CD4-positive, CD25-positive, alpha-beta regulatory T cell (primary cell): ENCODE data around the gene MCM3. TPM values are rescaled to one million over a fixed set of nuclear protein-coding genes. Genes with fewer than 3 reads are reported as not detected.

Experiments used
- ATAC-seq, 2 donors: fragments of 150-1000 bp; cut with Tn5 transposase; one replicate each; pipeline ENCODE4 v1.10.0; 2021; ENCODE audit warnings: low read depth in 2 of 2, moderate number of reproducible peaks in 2 of 2, moderate library complexity in 1 of 2
- DNase-seq, 3 donors: peaks; one replicate each; pipeline versions ENCODE4 v3.0.0 to v3.0.0-alpha.2; 2012 to 2022; ENCODE audit warnings: mixed read lengths in 1 of 3
- H3K27ac ChIP-seq: one replicate; pipeline ENCODE4 v1.7.0; 2013; ENCODE audit warnings: mild to moderate bottlenecking, low read length; ENCODE audit not compliant: insufficient read depth, poor library complexity, severe bottlenecking
- H3K27me3 ChIP-seq: one replicate; pipeline ENCODE4 v1.7.0; 2013; ENCODE audit warnings: low read length; ENCODE audit not compliant: control insufficient read depth, insufficient read depth
- H3K36me3 ChIP-seq: one replicate; pipeline ENCODE4 v1.7.0; 2013; ENCODE audit warnings: mild to moderate bottlenecking, low read length, moderate library complexity; ENCODE audit not compliant: control insufficient read depth, insufficient read depth
- H3K4me1 ChIP-seq: 2 replicates; pipeline ENCODE4 v1.7.0; 2013; ENCODE audit warnings: mild to moderate bottlenecking, low read length; ENCODE audit not compliant: insufficient read depth, control insufficient read depth, poor library complexity, severe bottlenecking
- H3K4me3 ChIP-seq: one replicate; pipeline ENCODE4 v1.7.0; 2013; ENCODE audit warnings: low read depth, mild to moderate bottlenecking, low read length, moderate library complexity
- H3K9me3 ChIP-seq, 2 experiments: 1 replicate in 1 of 2; 2 replicates in 1 of 2; pipeline ENCODE4 v1.7.0; 2013; ENCODE audit warnings: low read length in 2 of 2, mild to moderate bottlenecking in 1 of 2, moderate library complexity in 1 of 2; ENCODE audit not compliant: control insufficient read depth in 2 of 2
- H3K27ac Mint-ChIP-seq, 3 donors: one replicate each; pipeline ENCODE4 v1.8.0; 2020 to 2022; ENCODE audit warnings: mild to moderate bottlenecking in 3 of 3, mixed read lengths in 3 of 3, moderate library complexity in 2 of 3
- H3K27me3 Mint-ChIP-seq: one replicate; pipeline ENCODE4 v1.8.0; 2022; ENCODE audit warnings: mild to moderate bottlenecking, mixed read lengths
- H3K36me3 Mint-ChIP-seq: one replicate; pipeline ENCODE4 v1.8.0; 2020; ENCODE audit warnings: mixed read lengths
- H3K4me1 Mint-ChIP-seq, 4 donors: one replicate each; pipeline ENCODE4 v1.8.0; 2020 to 2022; ENCODE audit warnings: mixed read lengths in 4 of 4, mild to moderate bottlenecking in 1 of 4
- H3K4me3 Mint-ChIP-seq, 4 donors: one replicate each; pipeline ENCODE4 v1.8.0; 2020 to 2022; ENCODE audit warnings: mild to moderate bottlenecking in 4 of 4, mixed read lengths in 4 of 4, moderate library complexity in 3 of 4
- H3K9me3 Mint-ChIP-seq, 7 donors: one replicate each; pipeline ENCODE4 v1.8.0; 2020 to 2022; ENCODE audit warnings: mixed read lengths in 7 of 7, mild to moderate bottlenecking in 3 of 7, moderate library complexity in 2 of 7
- polyA plus RNA-seq, 4 donors: library from polyadenylated mRNA; unstranded; fragments of 300-500 nt; fragmentation: Illumina TruSeq; gene quantifications; one replicate each; pipeline ENCODE4 v1.2.3, GENCODE V29; 2021
- total RNA-seq: library from RNA; stranded (reverse); gene quantifications from one replicate; pipeline ENCODE4 v1.2.3, GENCODE V29; 2022

Gene MCM3
- total and polyA plus RNA-seq, 5 donors from 2014 or later, result 24.5 to 67.8 (median 61.4) TPM

GRCh38 chr6:52307900-52308372 is 23.4 kb upstream of the MCM3 start:
- H3K36me3 ChIP-seq, result no peaks in the 10 kb centered on the region
- ATAC-seq, result no peak
- H3K4me3 Mint-ChIP-seq, result peak overlapping the region; percentile 33 to 90 (median 66)
- peaks cover 49% of the 10 kb centered on the region for H3K4me1 ChIP-seq
- H3K27ac Mint-ChIP-seq, result peak overlapping the region; percentile 87 to 99 (median 97)
- peak overlapping the region; percentile 64 for H3K4me3 ChIP-seq
- peak overlapping the region; percentile 58 for H3K27ac ChIP-seq
- no peaks in the 10 kb centered on the region for H3K36me3 Mint-ChIP-seq
- no peaks in the 10 kb centered on the region for H3K9me3 Mint-ChIP-seq
- H3K4me1 Mint-ChIP-seq, result peaks cover 25 to 67% (median 51%) of the 10 kb centered on the region in 4 donors
- no peaks in the 10 kb centered on the region for H3K27me3 ChIP-seq
- DNase-seq, result peak in 2 of 3 donors; percentile 28 to 47
- no peaks in the 10 kb centered on the region for H3K9me3 ChIP-seq
- H3K27me3 Mint-ChIP-seq, result no peaks in the 10 kb centered on the region

GRCh38 chr6:52306972-52307870 is 22.7 kb upstream of the MCM3 start:
- Mint-ChIP-seq H3K9me3 (no peaks in the 10 kb centered on the region), H3K36me3 (no peaks in the 10 kb centered on the region), H3K27me3 (no peaks in the 10 kb centered on the region), H3K4me3 (peak overlapping the region; percentile 33 to 90 (median 60)), H3K4me1 (peaks cover 25 to 69% (median 52%) of the 10 kb centered on the region in 4 donors), H3K27ac (peak overlapping the region; percentile 87 to 99 (median 97))
- ATAC-seq, result no peak
- no peaks in the 10 kb centered on the region for H3K36me3 ChIP-seq
- no peak for DNase-seq
- H3K9me3 ChIP-seq, result no peaks in the 10 kb centered on the region
- H3K27me3 ChIP-seq, result no peaks in the 10 kb centered on the region
- H3K27ac ChIP-seq, result peak overlapping the region; percentile 58
- peak overlapping the region; percentile 64 for H3K4me3 ChIP-seq
- peaks cover 49% of the 10 kb centered on the region for H3K4me1 ChIP-seq

GRCh38 chr6:52305948-52306767 is 21.6 kb upstream of the MCM3 start:
- peak overlapping the region; percentile 65 for H3K27ac ChIP-seq
- Mint-ChIP-seq H3K27me3 (no peaks in the 10 kb centered on the region), H3K27ac (peak overlapping the region; percentile 87 to 93 (median 90)), H3K4me1 (peaks cover 25 to 75% (median 52%) of the 10 kb centered on the region in 4 donors), H3K4me3 (peak overlapping the region; percentile 59 to 84 (median 66)), H3K36me3 (no peaks in the 10 kb centered on the region), H3K9me3 (no peaks in the 10 kb centered on the region)
- H3K9me3 ChIP-seq, result no peaks in the 10 kb centered on the region
- peaks cover 49% of the 10 kb centered on the region for H3K4me1 ChIP-seq
- no peaks in the 10 kb centered on the region for H3K36me3 ChIP-seq
- DNase-seq, result peak in 2 of 3 donors; percentile 25 to 56
- no peaks in the 10 kb centered on the region for H3K27me3 ChIP-seq
- H3K4me3 ChIP-seq, result peak overlapping the region; percentile 57
- peak; percentile 33 to 38 for ATAC-seq

- Histone ChIP-seq H3K4me3 (peak overlapping the region; percentile 57), H3K9me3 (no peaks in the 10 kb centered on the region), H3K27me3 (no peaks in the 10 kb centered on the region), H3K27ac (peak overlapping the region; percentile 65), H3K4me1 (peaks cover 49% of the 10 kb centered on the region), H3K36me3 (no peaks in the 10 kb centered on the region)
- H3K36me3 Mint-ChIP-seq, result no peaks in the 10 kb centered on the region
- no peaks in the 10 kb centered on the region for H3K9me3 Mint-ChIP-seq
- DNase-seq (no peak), ATAC-seq (no peak)
- H3K27me3 Mint-ChIP-seq, result no peaks in the 10 kb centered on the region
- H3K4me1 Mint-ChIP-seq, result peaks cover 25 to 75% (median 53%) of the 10 kb centered on the region in 4 donors
- H3K27ac Mint-ChIP-seq, result peak overlapping the region; percentile 87 to 93 (median 90)
- peak overlapping the region; percentile 59 to 84 (median 66) for H3K4me3 Mint-ChIP-seq
These were observed 20.9 kb upstream of the MCM3 start for GRCh38 chr6:52305411-52305810.

GRCh38 chr6:52304983-52305390 is 20.4 kb upstream of the MCM3 start:
- Histone ChIP-seq H3K9me3 (no peaks in the 10 kb centered on the region), H3K27ac (peak overlapping the region; percentile 65), H3K27me3 (no peaks in the 10 kb centered on the region), H3K36me3 (no peaks in the 10 kb centered on the region), H3K4me1 (peaks cover 49% of the 10 kb centered on the region), H3K4me3 (peak overlapping the region; percentile 57)
- peak overlapping the region; percentile 59 to 84 (median 66) for H3K4me3 Mint-ChIP-seq
- peaks cover 25 to 74% (median 51%) of the 10 kb centered on the region in 4 donors for H3K4me1 Mint-ChIP-seq
- peak in 1 of 3 donors; percentile 32 for DNase-seq
- H3K36me3 Mint-ChIP-seq, result no peaks in the 10 kb centered on the region
- H3K27me3 Mint-ChIP-seq, result no peaks in the 10 kb centered on the region
- peak overlapping the region; percentile 87 to 93 (median 90) for H3K27ac Mint-ChIP-seq
- H3K9me3 Mint-ChIP-seq, result no peaks in the 10 kb centered on the region
- peak in 1 of 2 donors; percentile 22 for ATAC-seq

- Histone ChIP-seq H3K4me1 (peaks cover 42% of the 10 kb centered on the region), H3K4me3 (no peak overlapping the region), H3K27me3 (no peaks in the 10 kb centered on the region), H3K36me3 (no peaks in the 10 kb centered on the region), H3K9me3 (no peaks in the 10 kb centered on the region), H3K27ac (no peak overlapping the region)
- peak overlapping the region in 1 of 4 donors; percentile 8 for H3K4me3 Mint-ChIP-seq
- H3K27ac Mint-ChIP-seq, result peak overlapping the region; percentile 62 to 90 (median 87)
- DNase-seq, result no peak
- H3K36me3 Mint-ChIP-seq, result no peaks in the 10 kb centered on the region
- H3K9me3 Mint-ChIP-seq, result no peaks in the 10 kb centered on the region
- H3K4me1 Mint-ChIP-seq, result peaks cover 23 to 68% (median 44%) of the 10 kb centered on the region in 4 donors
- ATAC-seq, result no peak
- H3K27me3 Mint-ChIP-seq, result no peaks in the 10 kb centered on the region
These were observed 18.6 kb upstream of the MCM3 start for GRCh38 chr6:52303178-52303577.

- H3K4me3 ChIP-seq, result no peak overlapping the region
- H3K4me1 ChIP-seq, result peaks cover 30% of the 10 kb centered on the region
- no peaks in the 10 kb centered on the region for H3K36me3 Mint-ChIP-seq
- ATAC-seq, result no peak
- peak overlapping the region; percentile 27 to 82 (median 62) for H3K27ac Mint-ChIP-seq
- H3K4me1 Mint-ChIP-seq, result peaks cover 27 to 69% (median 40%) of the 10 kb centered on the region in 4 donors
- no peaks in the 10 kb centered on the region for H3K27me3 Mint-ChIP-seq
- no peak for DNase-seq
- H3K27ac ChIP-seq, result no peak overlapping the region
- no peaks in the 10 kb centered on the region for H3K27me3 ChIP-seq
- no peaks in the 10 kb centered on the region for H3K9me3 ChIP-seq
- H3K9me3 Mint-ChIP-seq, result no peaks in the 10 kb centered on the region
- H3K4me3 Mint-ChIP-seq, result no peak overlapping the region
- no peaks in the 10 kb centered on the region for H3K36me3 ChIP-seq
These were observed 16.8 kb upstream of the MCM3 start for GRCh38 chr6:52301326-52301725.
